Measurements from ENCODE around the gene ZNF544.

The ZNF544 gene

GRCh38 chr19:58274771-58275201 lies 46.1 kb downstream of the ZNF544 start:
- TF ChIP-seq ZNF565 (CRISPR knock-in tag; conservative IDR thresholded peaks at IDR 0.05; ENCODE audit: low read depth) (no peak), ISL1 (CRISPR knock-in tag; IDR thresholded peaks at IDR 0.05) (no peak)
- ATAC-seq = no peak

GRCh38 chr19:58275564-58275963 lies 46.9 kb downstream of the ZNF544 start:
- TF ChIP-seq RARB (CRISPR knock-in tag; IDR thresholded peaks at IDR 0.05) (no peak), ZC3H10 (CRISPR knock-in tag; IDR thresholded peaks at IDR 0.05) (no peak), ZNF8 (CRISPR knock-in tag; IDR thresholded peaks at IDR 0.05) (no peak), ESRRG (CRISPR knock-in tag; IDR thresholded peaks at IDR 0.05) (no peak), GLIS3 (CRISPR knock-in tag; IDR thresholded peaks at IDR 0.05) (no peak), ZNF565 (CRISPR knock-in tag; conservative IDR thresholded peaks at IDR 0.05; ENCODE audit: low read depth) (no peak), ZNF70 (CRISPR knock-in tag; IDR thresholded peaks at IDR 0.05) (no peak), ZFP30 (CRISPR knock-in tag; IDR thresholded peaks at IDR 0.05) (no peak), CREB5 (CRISPR knock-in tag; IDR thresholded peaks at IDR 0.05; ENCODE audit: low read depth) (no peak), ARNTL (CRISPR knock-in tag; IDR thresholded peaks at IDR 0.05; ENCODE audit: borderline replicate concordance, low read depth) (no peak), ISL1 (CRISPR knock-in tag; IDR thresholded peaks at IDR 0.05) (no peak), TCF4 (CRISPR knock-in tag; IDR thresholded peaks at IDR 0.05; ENCODE audit: borderline replicate concordance) (no peak)
- no peak for ATAC-seq

DNA sequence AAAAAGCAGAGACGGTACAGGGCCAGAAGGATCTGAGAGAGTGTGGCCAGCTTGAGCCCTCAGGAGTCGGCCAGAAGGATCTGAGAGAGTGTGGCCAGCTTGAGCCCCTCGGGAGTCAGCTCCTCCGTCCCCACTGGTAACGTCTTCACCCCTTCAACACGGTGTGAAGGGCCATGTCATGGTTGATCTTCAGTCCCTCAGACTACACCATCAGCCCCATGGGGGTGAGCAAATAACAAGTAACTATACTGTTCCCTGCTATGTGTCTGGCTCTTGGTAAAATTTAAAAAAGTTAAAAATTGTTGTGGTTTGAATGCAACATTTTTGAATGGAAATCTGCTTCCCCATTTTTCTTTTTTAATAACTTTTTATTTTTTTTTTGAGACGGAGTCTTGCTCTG lies 48.5 kb downstream of the ZNF544 start:
- no peak for TF ChIP-seq TOX (CRISPR knock-in tag; IDR thresholded peaks at IDR 0.05; ENCODE audit: borderline replicate concordance)
- TF ChIP-seq ZFP3 (CRISPR knock-in tag; IDR thresholded peaks at IDR 0.05) = no peak
- ATAC-seq = no peak

GRCh38 chr19:58277748-58278540 lies 49.2 kb downstream of the ZNF544 start:
- ATAC-seq = no peak
- TF ChIP-seq BACH2 (CRISPR knock-in tag; IDR thresholded peaks at IDR 0.05; ENCODE audit: borderline replicate concordance) (no peak), CREB5 (CRISPR knock-in tag; IDR thresholded peaks at IDR 0.05; ENCODE audit: low read depth) (no peak), RARB (CRISPR knock-in tag; IDR thresholded peaks at IDR 0.05) (no peak), TOX (CRISPR knock-in tag; IDR thresholded peaks at IDR 0.05; ENCODE audit: borderline replicate concordance) (no peak), ESRRG (CRISPR knock-in tag; IDR thresholded peaks at IDR 0.05) (no peak), OSR1 (CRISPR knock-in tag; IDR thresholded peaks at IDR 0.05) (no peak), CSDC2 (CRISPR knock-in tag; IDR thresholded peaks at IDR 0.05) (no peak), ZFP30 (CRISPR knock-in tag; IDR thresholded peaks at IDR 0.05) (no peak), ARNTL (CRISPR knock-in tag; IDR thresholded peaks at IDR 0.05; ENCODE audit: borderline replicate concordance, low read depth) (no peak), ZC3H10 (CRISPR knock-in tag; IDR thresholded peaks at IDR 0.05) (no peak), TCF4 (CRISPR knock-in tag; IDR thresholded peaks at IDR 0.05; ENCODE audit: borderline replicate concordance) (no peak), GLIS3 (CRISPR knock-in tag; IDR thresholded peaks at IDR 0.05) (no peak), PPARA (CRISPR knock-in tag; IDR thresholded peaks at IDR 0.05; ENCODE audit: borderline replicate concordance) (no peak), SNAI2 (CRISPR knock-in tag; IDR thresholded peaks at IDR 0.05) (no peak), ISL1 (CRISPR knock-in tag; IDR thresholded peaks at IDR 0.05) (no peak), ZNF8 (CRISPR knock-in tag; IDR thresholded peaks at IDR 0.05) (no peak), ZFP3 (CRISPR knock-in tag; IDR thresholded peaks at IDR 0.05) (no peak)
- TF ChIP-seq, protein P1, sequence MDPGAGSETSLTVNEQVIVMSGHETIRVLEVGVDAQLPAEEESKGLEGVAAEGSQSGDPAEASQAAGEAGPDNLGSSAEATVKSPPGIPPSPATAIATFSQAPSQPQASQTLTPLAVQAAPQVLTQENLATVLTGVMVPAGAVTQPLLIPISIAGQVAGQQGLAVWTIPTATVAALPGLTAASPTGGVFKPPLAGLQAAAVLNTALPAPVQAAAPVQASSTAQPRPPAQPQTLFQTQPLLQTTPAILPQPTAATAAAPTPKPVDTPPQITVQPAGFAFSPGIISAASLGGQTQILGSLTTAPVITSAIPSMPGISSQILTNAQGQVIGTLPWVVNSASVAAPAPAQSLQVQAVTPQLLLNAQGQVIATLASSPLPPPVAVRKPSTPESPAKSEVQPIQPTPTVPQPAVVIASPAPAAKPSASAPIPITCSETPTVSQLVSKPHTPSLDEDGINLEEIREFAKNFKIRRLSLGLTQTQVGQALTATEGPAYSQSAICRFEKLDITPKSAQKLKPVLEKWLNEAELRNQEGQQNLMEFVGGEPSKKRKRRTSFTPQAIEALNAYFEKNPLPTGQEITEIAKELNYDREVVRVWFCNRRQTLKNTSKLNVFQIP (CRISPR knock-in tag; IDR thresholded peaks at IDR 0.05; ENCODE audit: borderline replicate concordance, low read depth) = no peak
- TF ChIP-seq, protein P2, sequence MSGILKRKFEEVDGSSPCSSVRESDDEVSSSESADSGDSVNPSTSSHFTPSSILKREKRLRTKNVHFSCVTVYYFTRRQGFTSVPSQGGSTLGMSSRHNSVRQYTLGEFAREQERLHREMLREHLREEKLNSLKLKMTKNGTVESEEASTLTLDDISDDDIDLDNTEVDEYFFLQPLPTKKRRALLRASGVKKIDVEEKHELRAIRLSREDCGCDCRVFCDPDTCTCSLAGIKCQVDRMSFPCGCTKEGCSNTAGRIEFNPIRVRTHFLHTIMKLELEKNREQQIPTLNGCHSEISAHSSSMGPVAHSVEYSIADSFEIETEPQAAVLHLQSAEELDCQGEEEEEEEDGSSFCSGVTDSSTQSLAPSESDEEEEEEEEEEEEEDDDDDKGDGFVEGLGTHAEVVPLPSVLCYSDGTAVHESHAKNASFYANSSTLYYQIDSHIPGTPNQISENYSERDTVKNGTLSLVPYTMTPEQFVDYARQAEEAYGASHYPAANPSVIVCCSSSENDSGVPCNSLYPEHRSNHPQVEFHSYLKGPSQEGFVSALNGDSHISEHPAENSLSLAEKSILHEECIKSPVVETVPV (CRISPR knock-in tag; IDR thresholded peaks at IDR 0.05) = no peak
- TF ChIP-seq, protein P3, sequence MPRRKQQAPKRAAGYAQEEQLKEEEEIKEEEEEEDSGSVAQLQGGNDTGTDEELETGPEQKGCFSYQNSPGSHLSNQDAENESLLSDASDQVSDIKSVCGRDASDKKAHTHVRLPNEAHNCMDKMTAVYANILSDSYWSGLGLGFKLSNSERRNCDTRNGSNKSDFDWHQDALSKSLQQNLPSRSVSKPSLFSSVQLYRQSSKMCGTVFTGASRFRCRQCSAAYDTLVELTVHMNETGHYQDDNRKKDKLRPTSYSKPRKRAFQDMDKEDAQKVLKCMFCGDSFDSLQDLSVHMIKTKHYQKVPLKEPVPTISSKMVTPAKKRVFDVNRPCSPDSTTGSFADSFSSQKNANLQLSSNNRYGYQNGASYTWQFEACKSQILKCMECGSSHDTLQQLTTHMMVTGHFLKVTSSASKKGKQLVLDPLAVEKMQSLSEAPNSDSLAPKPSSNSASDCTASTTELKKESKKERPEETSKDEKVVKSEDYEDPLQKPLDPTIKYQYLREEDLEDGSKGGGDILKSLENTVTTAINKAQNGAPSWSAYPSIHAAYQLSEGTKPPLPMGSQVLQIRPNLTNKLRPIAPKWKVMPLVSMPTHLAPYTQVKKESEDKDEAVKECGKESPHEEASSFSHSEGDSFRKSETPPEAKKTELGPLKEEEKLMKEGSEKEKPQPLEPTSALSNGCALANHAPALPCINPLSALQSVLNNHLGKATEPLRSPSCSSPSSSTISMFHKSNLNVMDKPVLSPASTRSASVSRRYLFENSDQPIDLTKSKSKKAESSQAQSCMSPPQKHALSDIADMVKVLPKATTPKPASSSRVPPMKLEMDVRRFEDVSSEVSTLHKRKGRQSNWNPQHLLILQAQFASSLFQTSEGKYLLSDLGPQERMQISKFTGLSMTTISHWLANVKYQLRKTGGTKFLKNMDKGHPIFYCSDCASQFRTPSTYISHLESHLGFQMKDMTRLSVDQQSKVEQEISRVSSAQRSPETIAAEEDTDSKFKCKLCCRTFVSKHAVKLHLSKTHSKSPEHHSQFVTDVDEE (CRISPR knock-in tag; IDR thresholded peaks at IDR 0.05) = no peak

Measured in SK-N-SH treated with all-trans-retinoic acid at 6 μM for 48 hours (cell line).